HEK293T (cell line): ENCODE measurements around the gene LIPC.

Experiments
- BHLHE40 ChIP-seq: fragments of 450-650 bp; IDR thresholded peaks from 2 replicates; pipeline ENCODE4 v1.6.1; 2016; ENCODE audit warnings: mild to moderate bottlenecking, moderate library complexity, borderline replicate concordance
- FOXA1 ChIP-seq: fragments of 450-650 bp; IDR thresholded peaks from 2 replicates; pipeline ENCODE4 v1.6.1; 2016; ENCODE audit warnings: mild to moderate bottlenecking
- FOXK2 ChIP-seq: fragments of 450-650 bp; IDR thresholded peaks from 2 replicates; pipeline ENCODE4 v1.6.1; 2016; ENCODE audit warnings: mild to moderate bottlenecking
- HDGF ChIP-seq: fragments of 450-650 bp; IDR thresholded peaks from 2 replicates; pipeline ENCODE4 v1.6.1; 2017; ENCODE audit warnings: antibody characterized with exemption, borderline replicate concordance
- PKNOX1 ChIP-seq: fragments of 450-650 bp; IDR thresholded peaks from 2 replicates; pipeline ENCODE4 v1.6.1; 2016
- SUZ12 ChIP-seq: fragments of 450-650 bp; IDR thresholded peaks from 2 replicates; pipeline ENCODE4 v1.6.1; 2016; ENCODE audit warnings: mild to moderate bottlenecking
- TARDBP ChIP-seq: fragments of 450-650 bp; IDR thresholded peaks from 2 replicates; pipeline ENCODE4 v1.6.1; 2016

- TF ChIP-seq BHLHE40, result no peak
- TF ChIP-seq SUZ12, result no peak
- TF ChIP-seq FOXK2, result no peak
- TF ChIP-seq PKNOX1, result no peak
- TF ChIP-seq FOXA1, result no peak
- no peak for TF ChIP-seq HDGF
- no peak for TF ChIP-seq TARDBP
Observed at GRCh38 chr15:58501006-58501405, 69.2 kb downstream of the LIPC start.
